Osteoblast (primary cell): ENCODE results near the gene COBLL1. TPM values are rescaled to one million over a fixed set of nuclear protein-coding genes. Genes with fewer than 3 reads are reported as not detected.

ENCODE experiments used
- DNase-seq: peaks from one replicate; pipeline ENCODE4 v3.0.0; 2011; ENCODE audit warnings: low spot score, mixed read lengths; ENCODE audit not compliant: insufficient read length; ENCODE audit errors: missing footprints
- H2AFZ ChIP-seq: 2 replicates; pipeline ENCODE4 v1.6.0; 2011; ENCODE audit warnings: mild to moderate bottlenecking, low read length
- H3K27ac ChIP-seq: 2 replicates; pipeline ENCODE4 v1.5.1; 2011; ENCODE audit warnings: mild to moderate bottlenecking, low read depth, low read length, moderate library complexity
- H3K27me3 ChIP-seq: 2 replicates; pipeline ENCODE4 v1.6.0; 2012; ENCODE audit warnings: mild to moderate bottlenecking, control low read depth, inconsistent platforms, low read length, moderate library complexity; ENCODE audit not compliant: insufficient read depth
- H3K36me3 ChIP-seq: 2 replicates; pipeline ENCODE4 v1.5.1; 2011; ENCODE audit warnings: mild to moderate bottlenecking, low read length, control low read depth, moderate library complexity; ENCODE audit not compliant: insufficient read depth
- H3K4me1 ChIP-seq: 2 replicates; pipeline ENCODE4 v1.5.1; 2011; ENCODE audit warnings: mild to moderate bottlenecking, low read length, control low read depth, moderate library complexity; ENCODE audit not compliant: insufficient read depth
- H3K4me2 ChIP-seq: 2 replicates; pipeline ENCODE4 v1.6.0; 2011; ENCODE audit warnings: mild to moderate bottlenecking, low read length; ENCODE audit not compliant: insufficient read depth
- H3K4me3 ChIP-seq: fragments of 200-600 bp; sonication (generic); 3 replicates; pipeline ENCODE4 v1.5.1; 2012; ENCODE audit warnings: mild to moderate bottlenecking, low read length, inconsistent platforms; ENCODE audit not compliant: insufficient read depth
- H3K79me2 ChIP-seq: 2 replicates; pipeline ENCODE4 v1.6.0; 2012; ENCODE audit warnings: mild to moderate bottlenecking, low read length, control low read depth, inconsistent platforms; ENCODE audit not compliant: insufficient read depth
- H3K9me3 ChIP-seq: 2 replicates; pipeline ENCODE4 v1.5.1; 2011; ENCODE audit warnings: low read depth, low read length, control low read depth
- H4K20me1 ChIP-seq: 2 replicates; pipeline ENCODE4 v1.6.0; 2012; ENCODE audit warnings: mild to moderate bottlenecking, low read length, control low read depth; ENCODE audit not compliant: insufficient read depth
- CTCF ChIP-seq: IDR thresholded peaks from 2 replicates; pipeline ENCODE4 v1.5.1; 2011; ENCODE audit warnings: mild to moderate bottlenecking, low read depth, low read length, moderate library complexity; ENCODE audit errors: extremely low read depth
- total RNA-seq: library from RNA; depleted of rRNA; stranded (reverse); fragments of >200 nt; gene quantifications from 2 replicates; pipeline ENCODE4 v1.2.3, GENCODE V29; 2012

Gene COBLL1
- total RNA-seq, 1 donor: 10.9 TPM

DNA sequence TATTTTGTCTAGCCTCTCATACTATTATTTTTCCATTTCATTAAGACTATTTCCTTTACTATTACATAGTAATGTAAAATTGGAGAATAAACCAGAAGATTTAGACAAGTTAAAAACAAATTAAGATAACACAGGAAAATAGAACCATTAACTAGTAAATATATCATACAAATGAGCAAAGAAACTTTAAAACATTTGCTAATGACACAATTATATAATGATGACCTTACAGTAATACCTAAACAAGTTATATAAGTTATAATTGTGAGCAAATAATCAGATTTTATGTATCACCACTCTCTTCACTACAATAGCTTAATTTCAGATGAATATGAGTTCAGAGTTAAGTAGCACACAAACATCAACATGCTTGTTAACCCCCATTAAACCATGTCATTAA is 147.8 kb downstream of the COBLL1 start:
- Histone ChIP-seq H3K36me3 (no peaks in the 10 kb centered on the region), H4K20me1 (no peaks in the 10 kb centered on the region), H3K79me2 (no peaks in the 10 kb centered on the region), H3K9me3 (no peaks in the 10 kb centered on the region), H3K4me2 (no peak overlapping the region), H3K27ac (no peak overlapping the region), H3K4me3 (no peak overlapping the region), H2AFZ (no peak overlapping the region), H3K27me3 (no peaks in the 10 kb centered on the region), H3K4me1 (peaks cover 2% of the 10 kb centered on the region)
- TF ChIP-seq CTCF: no peak
- DNase-seq: no peak

DNA sequence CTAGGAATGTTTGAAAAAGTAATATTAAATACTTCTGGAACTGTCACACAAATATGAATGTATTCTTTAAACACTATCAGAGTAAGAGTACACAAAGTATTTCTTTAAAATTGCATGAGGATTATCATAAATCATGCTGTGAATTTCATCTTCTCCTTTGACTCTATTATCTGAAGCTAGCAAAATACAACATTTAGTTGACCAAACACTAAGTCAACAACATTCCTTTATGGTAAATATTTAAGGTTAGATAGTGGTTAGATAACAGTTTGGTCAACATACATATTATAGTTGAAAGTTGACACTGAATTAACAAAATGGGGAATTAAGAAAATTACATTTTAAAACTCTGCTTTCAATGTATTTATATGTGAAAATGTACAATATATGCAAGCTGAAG is 148.2 kb downstream of the COBLL1 start:
- no peaks in the 10 kb centered on the region for H3K36me3 ChIP-seq
- DNase-seq: no peak
- no peaks in the 10 kb centered on the region for H3K79me2 ChIP-seq
- no peak overlapping the region for H3K4me2 ChIP-seq
- H2AFZ ChIP-seq: no peak overlapping the region
- H3K27ac ChIP-seq: no peak overlapping the region
- H3K4me1 ChIP-seq: peaks cover 2% of the 10 kb centered on the region
- H3K4me3 ChIP-seq: no peak overlapping the region
- H4K20me1 ChIP-seq: no peaks in the 10 kb centered on the region
- TF ChIP-seq CTCF: no peak
- H3K27me3 ChIP-seq: no peaks in the 10 kb centered on the region
- H3K9me3 ChIP-seq: no peaks in the 10 kb centered on the region

DNA sequence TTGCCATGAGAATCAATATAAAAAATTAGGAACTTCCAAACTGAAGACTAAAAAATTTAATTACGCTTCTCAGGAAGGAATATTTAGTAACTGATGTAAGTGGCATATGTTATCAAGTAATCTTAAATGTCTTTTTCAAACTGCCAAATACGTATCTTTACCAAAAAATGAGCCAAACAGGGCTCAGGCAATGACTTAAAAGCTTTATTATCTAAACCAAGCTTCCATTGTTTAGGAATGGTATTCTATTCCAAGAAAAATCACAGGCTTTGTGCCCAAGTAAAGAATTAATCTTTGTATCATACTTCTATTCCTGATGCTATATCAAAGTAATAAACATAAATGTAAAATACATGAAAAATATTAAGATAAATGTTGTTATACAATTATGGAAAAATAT is 148.7 kb downstream of the COBLL1 start:
- no peak for DNase-seq
- Histone ChIP-seq H3K36me3 (no peaks in the 10 kb centered on the region), H3K27ac (no peak overlapping the region), H3K79me2 (no peaks in the 10 kb centered on the region), H3K4me1 (peaks cover 2% of the 10 kb centered on the region), H3K4me3 (no peak overlapping the region), H3K9me3 (no peaks in the 10 kb centered on the region), H4K20me1 (no peaks in the 10 kb centered on the region), H2AFZ (no peak overlapping the region), H3K4me2 (no peak overlapping the region), H3K27me3 (no peaks in the 10 kb centered on the region)
- no peak for TF ChIP-seq CTCF

- TF ChIP-seq CTCF: no peak
- Histone ChIP-seq H3K9me3 (no peaks in the 10 kb centered on the region), H3K4me3 (no peak overlapping the region), H2AFZ (no peak overlapping the region), H3K4me2 (no peak overlapping the region), H3K27me3 (no peaks in the 10 kb centered on the region), H3K4me1 (no peaks in the 10 kb centered on the region), H3K36me3 (no peaks in the 10 kb centered on the region), H3K79me2 (no peaks in the 10 kb centered on the region), H3K27ac (no peak overlapping the region), H4K20me1 (no peaks in the 10 kb centered on the region)
- no peak for DNase-seq
Measured at GRCh38 chr2:164692114-164692513, 149.5 kb downstream of the COBLL1 start.
